ENCODE measurements around the gene PLCH1.

DNA sequence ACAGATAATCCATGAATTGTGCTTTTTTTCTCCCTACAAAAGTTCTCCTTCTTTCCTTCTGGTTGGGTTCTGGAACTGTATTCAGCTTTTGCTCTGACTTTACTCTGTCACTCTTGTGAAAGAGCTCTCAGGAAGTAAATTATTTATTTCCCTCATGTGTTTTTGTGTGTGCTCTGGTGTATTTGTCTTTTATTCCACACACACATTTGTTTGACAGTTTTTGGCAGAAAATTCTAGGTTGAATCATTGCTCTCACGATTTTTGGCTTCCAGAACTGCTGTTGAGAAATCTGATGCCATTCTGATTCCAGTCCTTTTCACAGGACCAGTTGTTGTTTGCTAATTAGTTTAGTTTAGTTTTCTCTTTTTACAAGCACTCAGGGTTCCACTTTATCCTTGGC lies 172.8 kb downstream of the PLCH1 start:
- TF ChIP-seq, protein P1, sequence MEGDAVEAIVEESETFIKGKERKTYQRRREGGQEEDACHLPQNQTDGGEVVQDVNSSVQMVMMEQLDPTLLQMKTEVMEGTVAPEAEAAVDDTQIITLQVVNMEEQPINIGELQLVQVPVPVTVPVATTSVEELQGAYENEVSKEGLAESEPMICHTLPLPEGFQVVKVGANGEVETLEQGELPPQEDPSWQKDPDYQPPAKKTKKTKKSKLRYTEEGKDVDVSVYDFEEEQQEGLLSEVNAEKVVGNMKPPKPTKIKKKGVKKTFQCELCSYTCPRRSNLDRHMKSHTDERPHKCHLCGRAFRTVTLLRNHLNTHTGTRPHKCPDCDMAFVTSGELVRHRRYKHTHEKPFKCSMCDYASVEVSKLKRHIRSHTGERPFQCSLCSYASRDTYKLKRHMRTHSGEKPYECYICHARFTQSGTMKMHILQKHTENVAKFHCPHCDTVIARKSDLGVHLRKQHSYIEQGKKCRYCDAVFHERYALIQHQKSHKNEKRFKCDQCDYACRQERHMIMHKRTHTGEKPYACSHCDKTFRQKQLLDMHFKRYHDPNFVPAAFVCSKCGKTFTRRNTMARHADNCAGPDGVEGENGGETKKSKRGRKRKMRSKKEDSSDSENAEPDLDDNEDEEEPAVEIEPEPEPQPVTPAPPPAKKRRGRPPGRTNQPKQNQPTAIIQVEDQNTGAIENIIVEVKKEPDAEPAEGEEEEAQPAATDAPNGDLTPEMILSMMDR (IDR thresholded peaks at IDR 0.05), result no peak
- TF ChIP-seq POLR2A (IDR thresholded peaks at IDR 0.05), result no peak
